HL-60 (cell line): ENCODE measurements around the gene DOHH.

ENCODE experiments used
- DNase-seq, 2 experiments: peaks; one replicate each; pipeline ENCODE4 v3.0.0-alpha.2; 2010 to 2020; ENCODE audit warnings: low read depth in 1 of 2, low spot score in 1 of 2
- H3K27ac ChIP-seq: fragments of 250-450 bp; sonication (Bioruptor Pico); replicated peaks from 2 replicates; pipeline ENCODE4 v1.5.1; 2020; ENCODE audit warnings: mild to moderate bottlenecking, moderate library complexity
- H3K27me3 ChIP-seq: fragments of 250-450 bp; sonication (Bioruptor Pico); 2 replicates; pipeline ENCODE4 v1.5.1; 2021; ENCODE audit warnings: mild to moderate bottlenecking, moderate library complexity; ENCODE audit not compliant: insufficient read depth, poor library complexity, severe bottlenecking
- H3K4me3 ChIP-seq: replicated peaks from 2 replicates; pipeline ENCODE4 v1.5.1; 2011; ENCODE audit warnings: mild to moderate bottlenecking, control low read depth, low read length; ENCODE audit not compliant: insufficient read depth
- CTCF ChIP-seq: IDR thresholded peaks from one replicate; pipeline ENCODE4 v1.5.1; 2011; ENCODE audit warnings: low read length, control low read depth, inconsistent platforms; ENCODE audit not compliant: insufficient read depth
- GABPA ChIP-seq: IDR thresholded peaks from 2 replicates; pipeline ENCODE4 v1.6.1; 2012; ENCODE audit warnings: low read depth
- POLR2AphosphoS5 ChIP-seq: IDR thresholded peaks from 2 replicates; pipeline ENCODE4 v1.6.1; 2012; ENCODE audit warnings: low read depth
- REST ChIP-seq: IDR thresholded peaks from 2 replicates; pipeline ENCODE4 v1.6.1; 2012; ENCODE audit warnings: low read depth; ENCODE audit not compliant: insufficient replicate concordance
- SPI1 ChIP-seq: IDR thresholded peaks from 2 replicates; pipeline ENCODE4 v1.6.1; 2012; ENCODE audit warnings: low read depth, mild to moderate bottlenecking, borderline replicate concordance

Gene DOHH

GRCh38 chr19:3496392-3497273 is 3.8 kb downstream of the DOHH start:
- Histone ChIP-seq H3K4me3 (no peak overlapping the region), H3K27me3 (no peaks in the 10 kb centered on the region), H3K27ac (no peak overlapping the region)
- no peak for TF ChIP-seq REST
- TF ChIP-seq CTCF, result no peak
- no peak for TF ChIP-seq POLR2AphosphoS5
- TF ChIP-seq GABPA, result no peak
- TF ChIP-seq SPI1, result no peak
- DNase-seq, result no peak

GRCh38 chr19:3494559-3494958 is 5.9 kb downstream of the DOHH start:
- no peak for DNase-seq
- Histone ChIP-seq H3K27me3 (no peaks in the 10 kb centered on the region), H3K4me3 (no peak overlapping the region), H3K27ac (no peak overlapping the region)
- no peak for TF ChIP-seq SPI1
- no peak for TF ChIP-seq REST
- no peak for TF ChIP-seq POLR2AphosphoS5
- TF ChIP-seq CTCF, result no peak
- TF ChIP-seq GABPA, result no peak

GRCh38 chr19:3494051-3494450 is 6.4 kb downstream of the DOHH start:
- no peak for TF ChIP-seq REST
- TF ChIP-seq GABPA, result no peak
- TF ChIP-seq SPI1, result no peak
- no peak for TF ChIP-seq POLR2AphosphoS5
- TF ChIP-seq CTCF, result no peak
- H3K27ac ChIP-seq, result no peak overlapping the region
- no peaks in the 10 kb centered on the region for H3K27me3 ChIP-seq
- DNase-seq, result no peak
- no peak overlapping the region for H3K4me3 ChIP-seq
